Measurements from ENCODE around the gene MAST3. TPM values are rescaled to one million over a fixed set of nuclear protein-coding genes. Genes with fewer than 3 reads are reported as not detected.

MAST3 gene
- total RNA-seq (2.7 and 4.2 TPM in 2 replicates), polyA plus RNA-seq (1.5 TPM in 2 replicates), polyA minus RNA-seq (2.4 and 2.5 TPM in 2 replicates), Bru-seq, nascent RNA (percentile 27 among the genes with signal in this experiment), BruChase-seq, experiment 1, labeled RNA remaining after a 6-hour chase (percentile 37 among the genes with signal in this experiment), BruChase-seq, experiment 2, labeled RNA remaining after a 2-hour chase (percentile 34 among the genes with signal in this experiment)
- polyA plus RNA-seq (2011; cell fraction: cytosol; rRNA removed): 0.94 and 1.1 TPM in 2 replicates
- polyA plus RNA-seq (2011; cell fraction: nucleus; rRNA removed): 2.3 and 2.4 TPM in 2 replicates
- 1.9 and 3.3 TPM in 2 replicates for polyA plus RNA-seq (2012)
- polyA minus RNA-seq (2011; cell fraction: cytosol; rRNA and poly(A)+ RNA removed): 4.2 TPM
- 1.9 and 2.2 TPM in 2 replicates for polyA minus RNA-seq (2011; cell fraction: nucleus; rRNA and poly(A)+ RNA removed)
- long read RNA-seq, partial matches to known transcripts: 9 of 13 reads
- long read RNA-seq, other reads (novel, unspliced or antisense): 4 of 13 reads

- peak within 1 kb of the TSS; percentile 89 for H2AFZ ChIP-seq (ENCODE audit: low read depth, low read length)
These were observed at the start of gene MAST3 for GRCh38 chr19:18097217-18097992. MAST3 (plus strand) TSS chr19:18097778; CDS start chr19:18097793, 15 bp downstream.

More at GRCh38 chr19:18097217-18097992, at the start of gene MAST3:
- TF ChIP-seq JUN (IDR thresholded peaks at IDR 0.05; ENCODE audit: borderline replicate concordance, insufficient read depth, insufficient read length, low read depth) (no peak), GATA2 (IDR thresholded peaks at IDR 0.05; ENCODE audit: insufficient read depth, insufficient read length, low read depth, low read length) (no peak), POLR2A (IDR thresholded peaks at IDR 0.05; ENCODE audit: low read depth, low read length) (no peak), EZH2 (IDR thresholded peaks at IDR 0.05; ENCODE audit: borderline replicate concordance, low read depth, low read length, severe bottlenecking) (no peak), CTCF (IDR thresholded peaks at IDR 0.05; ENCODE audit: extremely low read depth in 1 of 2, insufficient read depth in 1 of 2, low read depth in 1 of 2, low read length in 2 of 2) (no peak), FOS (IDR thresholded peaks at IDR 0.05; ENCODE audit: borderline replicate concordance, insufficient read depth, low read length) (no peak)
- Histone ChIP-seq H4K20me1 (replicated peaks; ENCODE audit: control insufficient read depth, extremely low read depth, insufficient read depth, low read length) (no peaks in the 10 kb centered on the region), H3K9me3 (replicated peaks; ENCODE audit: control insufficient read depth, insufficient read depth, low read length) (no peaks in the 10 kb centered on the region), H3K27ac (ENCODE audit: insufficient read depth, low read depth, low read length) (no peak within 1 kb of the TSS), H3K4me3 (replicated peaks in 1 of 3; ENCODE audit: insufficient read depth in 1 of 3, low read depth in 1 of 3, low read length in 3 of 3) (peak within 1 kb of the TSS; percentile 24 to 54 (median 28)), H3K36me3 (ENCODE audit: control insufficient read depth in 2 of 2, extremely low read depth in 1 of 2, insufficient read depth in 2 of 2, low read length in 2 of 2) (no peaks in the 10 kb centered on the region), H3K9ac (replicated peaks; ENCODE audit: extremely low read depth, insufficient read depth, low read length) (peak within 1 kb of the TSS; percentile 38), H3K27me3 (ENCODE audit: control insufficient read depth in 2 of 2, insufficient read depth in 2 of 2, low read length in 2 of 2) (peaks cover 19 to 20% of the 10 kb centered on the region in 2 experiments), H3K4me1 (ENCODE audit: control insufficient read depth, extremely low read depth, insufficient read depth, low read length) (peaks cover 5% of the 10 kb centered on the region), H3K4me2 (ENCODE audit: insufficient read depth, low read length) (peak within 1 kb of the TSS; percentile 88), H3K79me2 (ENCODE audit: control insufficient read depth, insufficient read depth, low read length) (no peaks in the 10 kb centered on the region), H3K9me1 (replicated peaks; ENCODE audit: control insufficient read depth, extremely low read depth, insufficient read depth, low read length) (no peaks in the 10 kb centered on the region)
- no TSS peak for BruUV-seq (replicated peaks)
- FAIRE-seq: peak; percentile 68
- dilution Hi-C loops (cut with MboI; ENCODE audit: extremely low pct_ligation_motif_present, low sequenced_read_pairs) (no loop called here), intact Hi-C loops (cut with micrococcal nuclease) (no loop called here)
- ChIA-PET CTCF (interaction anchor here (1.0 to 5.3 kb wide), 2 partner anchors 16 to 32 kb away, joined by 3 to 22 read pairs; no protein-coding TSS in a partner anchor), POLR2A (interaction anchor here (0.6 kb wide), 1 partner anchor 170 kb away, joined by 5 read pairs; no protein-coding TSS in a partner anchor)
- peak; percentile 66 for DNase-seq (ENCODE audit: low read depth, low spot score)

Measured in endothelial cell of umbilical vein (primary cell).